HG02884 (cell line): Measurements from ENCODE around the gene CFAP58.

Experiments used
- ATAC-seq: cut with Tn5 transposase; IDR thresholded peaks from one replicate; pipeline ENCODE4 v1.9.1; 2021; ENCODE audit warnings: mild to moderate bottlenecking, moderate library complexity; ENCODE audit not compliant: unreplicated experiment

CFAP58 gene

DNA sequence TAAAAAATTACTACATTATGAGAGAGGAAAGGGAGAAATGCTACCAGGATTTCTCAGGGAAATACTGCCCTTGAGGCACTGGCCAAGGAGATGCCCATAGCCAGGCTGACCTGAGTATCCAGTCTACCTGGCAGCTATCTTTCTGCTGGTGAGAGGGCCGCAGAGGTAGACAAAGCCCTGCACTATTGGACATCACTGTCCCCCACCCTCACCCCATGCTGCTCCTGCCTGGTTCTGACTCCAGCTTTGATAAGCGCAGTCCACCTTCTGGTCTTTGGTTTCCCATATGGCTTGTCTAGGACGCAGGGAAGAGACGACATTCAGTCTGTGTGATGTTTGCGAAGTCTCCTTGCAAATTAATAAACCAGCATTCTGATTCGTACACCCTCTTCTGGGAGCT lies 19.1 kb upstream of the CFAP58 start:
- ATAC-seq, result no peak

DNA sequence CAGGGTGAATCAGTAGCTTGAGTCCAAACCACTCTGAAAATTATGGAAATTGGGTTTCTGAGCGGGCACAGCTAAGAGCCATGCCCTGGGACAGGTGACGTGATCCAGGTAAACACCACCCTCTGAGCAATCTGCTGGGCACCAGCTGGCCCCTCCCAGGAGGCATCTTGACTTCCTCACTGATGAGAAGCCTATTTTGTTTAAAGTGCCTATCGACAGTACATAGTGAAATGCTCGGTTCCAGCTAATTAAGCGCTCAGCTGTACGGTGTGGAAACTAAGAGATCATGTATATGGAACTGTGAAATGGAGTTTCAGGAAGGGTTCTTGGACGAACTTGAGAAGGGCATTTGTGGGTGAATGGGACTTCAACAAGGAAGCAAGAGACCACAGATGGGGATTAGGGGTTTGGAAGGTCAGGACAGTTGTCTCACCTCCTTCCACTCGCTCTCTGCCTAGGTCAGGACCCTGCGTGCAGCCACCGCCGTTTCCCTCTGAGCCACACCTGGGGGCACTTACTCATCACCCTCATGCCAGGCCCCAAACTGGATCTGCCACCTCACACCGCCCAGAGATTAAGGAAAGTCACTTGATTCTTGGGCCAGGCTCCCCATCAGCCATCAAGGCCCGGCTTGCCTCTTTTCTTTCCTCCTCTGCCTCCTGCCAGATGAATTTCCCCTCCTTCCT lies 18.5 kb upstream of the CFAP58 start:
- ATAC-seq, result no peak

GRCh38 chr10:104336821-104337467 lies 16.7 kb upstream of the CFAP58 start:
- no peak for ATAC-seq

- ATAC-seq, result peak; percentile 37
These were observed 16.1 kb upstream of the CFAP58 start for GRCh38 chr10:104337521-104337984.

DNA sequence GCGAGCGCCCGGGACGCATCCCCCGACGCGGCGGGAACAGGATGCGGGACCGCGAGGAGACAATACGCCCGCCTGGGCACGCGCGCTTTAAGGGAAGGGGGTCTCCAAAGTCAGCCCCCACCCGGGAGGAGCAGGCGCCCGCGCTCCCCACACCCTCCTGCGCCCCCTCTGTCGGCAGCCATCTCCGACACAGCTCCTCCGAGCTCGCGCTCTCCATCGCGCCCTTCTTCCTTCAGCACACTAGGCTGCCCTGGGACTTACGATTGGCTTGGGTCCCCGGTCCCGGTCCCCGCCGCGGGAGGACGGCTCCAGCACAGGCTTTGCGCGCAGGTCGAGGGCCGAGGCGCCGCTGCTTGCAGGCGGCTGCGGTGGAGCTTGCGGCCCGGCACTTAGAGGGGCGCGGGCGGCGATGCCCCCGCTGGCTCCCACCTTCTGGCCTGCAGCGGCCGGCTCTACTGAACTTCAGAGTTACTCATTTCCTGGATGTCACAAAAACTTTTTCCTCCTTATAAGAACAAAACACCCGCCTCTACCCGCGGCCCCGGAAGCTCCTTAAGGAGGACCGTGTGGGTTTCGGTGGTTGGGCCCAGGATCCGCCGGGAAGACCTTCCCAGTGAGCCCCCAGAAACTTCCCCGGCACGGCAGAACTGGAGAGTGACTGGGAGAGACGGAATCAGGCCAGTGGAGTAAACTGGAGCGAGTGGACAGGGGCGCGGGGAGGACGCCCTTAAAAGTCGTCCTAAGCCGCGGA lies 15.5 kb upstream of the CFAP58 start, which contains the start of gene ITPRIP:
Gene ITPRIP (minus strand): TSS at position 481 of the 751 bp plus-strand sequence. CDS start 22,414 bp downstream, outside the sequence.
- peak; percentile 66 for ATAC-seq

- ATAC-seq, result no peak
These were observed 14.0 kb upstream of the CFAP58 start for GRCh38 chr10:104339469-104340110.

- no peak for ATAC-seq
These were observed 13.5 kb upstream of the CFAP58 start for GRCh38 chr10:104340111-104340526.

DNA sequence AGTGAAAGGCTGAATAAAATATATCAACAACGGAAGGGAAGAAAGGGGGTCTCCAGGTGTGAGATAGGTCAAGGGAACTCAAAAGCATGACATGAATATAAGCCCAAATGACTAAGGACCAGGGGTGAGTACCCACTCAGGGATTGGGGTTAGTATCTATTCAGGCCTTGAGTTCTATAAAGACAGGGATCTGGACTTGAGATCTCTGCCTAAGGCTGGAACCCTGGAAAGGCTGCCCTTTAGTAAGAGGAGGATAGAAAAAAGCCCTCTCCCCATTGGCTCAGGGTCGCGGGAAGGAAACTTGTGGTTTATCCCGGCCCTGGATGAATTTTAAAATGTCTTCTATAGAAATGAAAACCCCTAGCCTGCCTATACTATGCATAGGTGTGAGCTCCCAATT lies 13.0 kb upstream of the CFAP58 start:
- ATAC-seq, result no peak

DNA sequence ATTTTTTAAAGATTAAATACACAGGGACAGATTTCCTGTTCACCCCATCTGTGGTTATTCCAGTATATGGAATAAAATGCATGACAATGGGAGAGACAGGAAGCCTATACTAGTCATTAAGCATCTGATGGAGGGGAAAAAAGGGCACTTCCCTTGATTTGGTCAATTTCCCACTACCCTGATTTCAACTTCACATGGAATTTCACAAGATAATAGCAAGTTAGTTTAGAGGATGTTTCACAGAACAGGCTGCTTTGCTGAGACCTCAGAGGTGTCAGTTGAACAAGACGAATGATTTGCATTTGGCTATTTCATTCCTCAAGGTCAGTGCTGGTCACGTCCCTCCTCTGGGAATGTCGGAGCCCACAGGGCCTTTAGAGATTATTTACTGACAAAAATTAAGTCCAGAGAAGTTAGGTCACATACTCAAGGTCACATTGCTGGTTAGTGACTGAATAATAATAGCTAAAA lies 10.7 kb upstream of the CFAP58 start:
- no peak for ATAC-seq

- ATAC-seq, result no peak
These were observed 9.4 kb upstream of the CFAP58 start for GRCh38 chr10:104344219-104344618.

DNA sequence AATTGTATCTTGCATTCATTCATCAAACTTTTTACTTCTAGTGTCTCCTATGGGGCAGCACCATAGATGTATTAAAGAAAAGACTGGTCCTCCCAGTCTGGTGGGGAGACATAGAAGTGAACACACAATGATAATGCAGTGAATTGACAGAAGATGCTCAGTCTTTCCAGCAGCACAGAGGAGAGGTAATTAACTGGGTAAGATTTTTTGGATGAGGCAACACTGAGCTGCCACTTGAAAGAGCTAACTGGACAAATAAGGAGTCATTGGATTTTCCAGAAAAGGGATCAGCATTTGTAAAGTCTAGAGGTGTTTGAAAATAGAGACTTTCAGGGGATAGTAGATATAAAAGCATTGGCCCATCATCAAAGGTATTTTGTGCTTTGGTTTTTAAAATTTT lies 8.1 kb upstream of the CFAP58 start:
- no peak for ATAC-seq

GRCh38 chr10:104345941-104346340 lies 7.7 kb upstream of the CFAP58 start:
- no peak for ATAC-seq

DNA sequence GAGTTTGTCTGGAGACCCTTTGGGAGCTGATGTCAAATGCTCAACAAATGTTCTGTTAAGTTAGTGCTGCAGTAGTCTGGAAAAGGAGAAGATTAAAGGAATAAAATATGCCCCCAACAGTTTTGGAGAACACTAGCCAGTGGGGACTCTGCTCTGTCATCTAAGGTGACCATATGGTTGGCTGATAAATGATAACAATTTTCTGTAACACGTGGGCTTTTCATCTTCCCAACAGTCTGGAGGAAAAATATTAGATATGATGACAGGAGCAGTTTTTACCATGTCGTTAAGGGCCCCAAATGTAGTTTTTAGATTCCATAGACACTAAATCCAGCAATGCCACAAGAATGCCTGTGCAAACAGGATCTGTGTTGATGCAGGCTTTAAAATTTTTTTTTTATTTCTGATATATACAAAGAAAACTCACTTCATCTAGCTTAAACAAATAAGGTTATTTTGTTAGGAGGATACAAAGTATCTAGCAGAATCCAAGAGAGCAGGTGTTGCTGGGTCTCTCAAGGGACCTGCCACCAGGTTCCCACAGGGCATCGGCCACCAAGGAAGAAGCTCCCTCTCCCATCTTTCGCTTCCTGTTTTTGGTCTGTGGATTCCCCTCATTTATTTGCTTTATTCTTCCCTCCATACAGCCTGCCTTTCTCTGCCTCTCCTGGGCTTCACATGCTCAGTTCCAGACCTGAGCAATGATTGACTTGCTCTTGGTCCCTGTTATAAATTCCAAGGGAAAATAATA lies 6.2 kb upstream of the CFAP58 start:
- no peak for ATAC-seq

DNA sequence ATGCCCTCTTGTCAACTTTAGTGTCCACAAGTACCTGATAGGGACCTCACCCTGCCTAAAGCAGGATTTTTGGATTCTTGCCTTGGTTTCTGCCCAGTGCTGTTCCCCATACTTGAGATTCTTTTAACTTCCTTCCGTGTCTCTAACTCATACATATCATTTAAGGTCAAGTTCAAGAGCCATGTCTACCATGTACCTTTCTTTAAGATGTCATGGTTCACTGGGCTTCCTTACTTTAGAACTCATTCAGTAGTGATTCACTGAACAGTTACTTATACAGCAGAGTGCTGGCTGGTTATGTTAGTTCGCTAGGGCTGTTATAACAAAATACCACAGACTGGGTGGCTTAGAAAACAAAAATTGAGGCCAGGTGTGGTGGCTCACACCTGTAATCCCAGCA lies 5.0 kb upstream of the CFAP58 start:
- ATAC-seq, result no peak

DNA sequence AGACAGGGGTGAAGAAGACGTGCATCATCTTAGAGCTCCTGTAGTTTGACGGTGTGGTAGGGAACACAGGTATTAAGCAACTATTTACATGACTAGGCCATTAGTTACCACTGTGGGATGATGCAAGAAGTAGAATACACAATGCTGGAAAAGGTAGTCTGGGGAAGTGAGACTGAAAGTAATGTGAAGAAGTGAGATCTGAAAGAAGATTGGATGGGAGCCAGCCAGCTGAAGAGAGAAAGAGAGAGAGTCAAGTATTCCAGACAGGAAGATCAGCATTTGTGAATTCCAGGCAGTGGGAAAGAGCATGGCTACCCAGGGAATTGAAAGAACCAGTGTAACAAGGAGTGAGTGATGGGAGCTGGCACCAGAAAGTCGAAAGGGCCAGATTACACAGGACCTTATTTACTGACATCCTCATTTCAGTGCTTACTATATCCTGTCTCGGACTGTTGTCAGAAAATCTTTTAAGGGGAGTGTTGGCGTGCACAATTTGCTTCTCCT lies 4.0 kb upstream of the CFAP58 start:
- ATAC-seq, result peak; percentile 58

DNA sequence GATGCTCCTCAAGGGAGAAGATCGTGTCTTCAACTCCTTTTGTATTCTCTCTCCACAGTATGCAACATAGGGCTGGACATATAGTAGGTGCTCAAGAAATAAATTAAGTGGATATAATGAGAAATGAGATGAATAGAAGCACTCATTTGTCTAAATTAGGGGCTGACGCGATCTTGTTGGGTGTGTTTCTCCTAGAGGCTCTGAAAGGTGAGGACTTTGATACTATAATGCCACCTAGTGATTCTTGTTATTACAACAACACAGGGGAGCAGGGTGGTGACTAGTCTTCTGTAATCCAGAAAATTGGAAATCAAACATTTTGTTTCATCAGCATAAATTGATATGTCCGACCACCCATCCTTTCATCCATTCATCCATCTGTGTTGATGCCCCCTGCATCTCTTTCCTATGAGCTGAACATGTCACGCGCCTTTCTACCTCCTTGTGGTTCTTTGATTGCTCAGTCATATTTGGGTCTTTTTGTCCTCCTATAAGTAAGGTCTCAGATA lies 3.5 kb upstream of the CFAP58 start:
- ATAC-seq, result peak; percentile 43

GRCh38 chr10:104351061-104351702 lies 2.5 kb upstream of the CFAP58 start:
- no peak for ATAC-seq

- no peak for ATAC-seq
These were observed 1.7 kb upstream of the CFAP58 start for GRCh38 chr10:104351919-104352318.

DNA sequence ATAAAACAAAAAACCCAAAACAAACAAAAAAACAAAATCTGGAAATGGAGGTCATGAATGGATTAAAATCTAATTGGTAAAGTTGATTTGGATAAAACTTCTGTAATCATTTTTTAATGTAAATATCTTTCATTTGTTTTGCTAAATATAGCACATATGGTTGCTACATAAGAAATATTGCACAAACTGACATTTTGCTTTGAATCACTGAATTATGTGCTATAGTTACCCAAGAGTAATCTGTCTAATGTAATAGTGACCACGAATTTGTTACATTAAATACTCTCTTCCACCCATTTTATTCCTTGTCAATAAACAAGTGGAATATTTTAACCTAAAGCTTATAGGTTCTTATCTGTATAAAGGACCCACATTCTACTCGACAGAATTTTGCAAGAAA lies 6.2 kb downstream of the CFAP58 start:
- ATAC-seq, result no peak

- no peak for ATAC-seq
These were observed 14.3 kb downstream of the CFAP58 start for GRCh38 chr10:104367904-104368303.
